Measurements from ENCODE around the gene SETD1B.

DNA sequence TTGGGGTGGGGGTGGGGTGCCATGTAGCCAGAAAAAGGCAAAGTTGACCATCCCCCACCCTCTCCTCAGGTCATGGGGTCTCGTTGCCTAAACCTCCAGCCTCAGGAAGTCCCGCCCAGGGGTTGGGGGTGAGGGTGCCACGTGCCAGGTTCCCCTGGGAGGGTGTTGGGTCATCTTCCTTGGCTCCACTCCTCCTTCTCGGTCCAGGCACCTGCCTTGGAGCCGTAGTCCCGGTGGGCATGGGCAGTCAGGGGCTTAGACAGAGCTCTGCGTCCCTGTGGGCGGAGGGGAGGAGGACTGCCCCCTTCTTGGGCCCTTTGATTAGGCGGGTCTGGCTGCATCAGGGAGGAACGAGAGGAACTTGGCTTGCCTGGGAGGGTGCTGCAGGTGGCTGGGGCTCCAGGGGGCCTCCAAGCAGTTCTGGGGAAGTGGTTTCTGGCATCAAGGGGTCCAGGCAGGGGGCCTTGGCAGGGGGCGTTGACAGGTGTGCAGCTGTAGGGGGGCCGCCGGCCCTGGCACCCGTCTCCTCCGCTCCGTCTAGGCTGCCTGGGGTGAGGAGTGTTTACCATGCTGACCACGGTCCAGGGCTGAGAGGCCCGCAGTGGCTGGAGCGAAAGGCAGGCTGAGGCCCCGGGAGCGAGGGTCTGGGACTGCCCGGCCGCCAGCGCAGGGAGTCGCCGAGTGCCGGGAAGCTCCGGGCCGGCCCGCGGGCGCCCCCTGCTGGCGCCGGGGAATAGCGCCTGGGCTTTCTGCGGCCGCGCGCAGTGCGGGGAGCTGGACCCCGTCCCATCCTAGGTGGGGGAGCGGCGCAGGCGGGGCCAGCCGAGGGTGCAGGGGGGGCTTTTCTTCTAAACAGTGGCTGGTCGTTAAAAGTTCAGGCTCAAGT, 7.9 kb downstream of the SETD1B start:
- TF ChIP-seq RARB (CRISPR knock-in tag; IDR thresholded peaks at IDR 0.05): no peak
- TF ChIP-seq ZFP30 (CRISPR knock-in tag; IDR thresholded peaks at IDR 0.05): no peak
- TF ChIP-seq PPARA (CRISPR knock-in tag; IDR thresholded peaks at IDR 0.05; ENCODE audit: borderline replicate concordance): no peak
- TF ChIP-seq, protein P1, sequence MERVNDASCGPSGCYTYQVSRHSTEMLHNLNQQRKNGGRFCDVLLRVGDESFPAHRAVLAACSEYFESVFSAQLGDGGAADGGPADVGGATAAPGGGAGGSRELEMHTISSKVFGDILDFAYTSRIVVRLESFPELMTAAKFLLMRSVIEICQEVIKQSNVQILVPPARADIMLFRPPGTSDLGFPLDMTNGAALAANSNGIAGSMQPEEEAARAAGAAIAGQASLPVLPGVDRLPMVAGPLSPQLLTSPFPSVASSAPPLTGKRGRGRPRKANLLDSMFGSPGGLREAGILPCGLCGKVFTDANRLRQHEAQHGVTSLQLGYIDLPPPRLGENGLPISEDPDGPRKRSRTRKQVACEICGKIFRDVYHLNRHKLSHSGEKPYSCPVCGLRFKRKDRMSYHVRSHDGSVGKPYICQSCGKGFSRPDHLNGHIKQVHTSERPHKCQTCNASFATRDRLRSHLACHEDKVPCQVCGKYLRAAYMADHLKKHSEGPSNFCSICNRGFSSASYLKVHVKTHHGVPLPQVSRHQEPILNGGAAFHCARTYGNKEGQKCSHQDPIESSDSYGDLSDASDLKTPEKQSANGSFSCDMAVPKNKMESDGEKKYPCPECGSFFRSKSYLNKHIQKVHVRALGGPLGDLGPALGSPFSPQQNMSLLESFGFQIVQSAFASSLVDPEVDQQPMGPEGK (CRISPR knock-in tag; IDR thresholded peaks at IDR 0.05; ENCODE audit: borderline replicate concordance): no peak
- TF ChIP-seq, protein P2, sequence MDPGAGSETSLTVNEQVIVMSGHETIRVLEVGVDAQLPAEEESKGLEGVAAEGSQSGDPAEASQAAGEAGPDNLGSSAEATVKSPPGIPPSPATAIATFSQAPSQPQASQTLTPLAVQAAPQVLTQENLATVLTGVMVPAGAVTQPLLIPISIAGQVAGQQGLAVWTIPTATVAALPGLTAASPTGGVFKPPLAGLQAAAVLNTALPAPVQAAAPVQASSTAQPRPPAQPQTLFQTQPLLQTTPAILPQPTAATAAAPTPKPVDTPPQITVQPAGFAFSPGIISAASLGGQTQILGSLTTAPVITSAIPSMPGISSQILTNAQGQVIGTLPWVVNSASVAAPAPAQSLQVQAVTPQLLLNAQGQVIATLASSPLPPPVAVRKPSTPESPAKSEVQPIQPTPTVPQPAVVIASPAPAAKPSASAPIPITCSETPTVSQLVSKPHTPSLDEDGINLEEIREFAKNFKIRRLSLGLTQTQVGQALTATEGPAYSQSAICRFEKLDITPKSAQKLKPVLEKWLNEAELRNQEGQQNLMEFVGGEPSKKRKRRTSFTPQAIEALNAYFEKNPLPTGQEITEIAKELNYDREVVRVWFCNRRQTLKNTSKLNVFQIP (CRISPR knock-in tag; IDR thresholded peaks at IDR 0.05; ENCODE audit: borderline replicate concordance, low read depth): no peak
- TF ChIP-seq ARNTL (CRISPR knock-in tag; IDR thresholded peaks at IDR 0.05; ENCODE audit: borderline replicate concordance, low read depth): no peak
- TF ChIP-seq ESRRG (CRISPR knock-in tag; IDR thresholded peaks at IDR 0.05): no peak
- TF ChIP-seq ZC3H10 (CRISPR knock-in tag; IDR thresholded peaks at IDR 0.05): no peak
